HG02870 (cell line): Measurements from ENCODE around the gene UGT2B7.
A peak's percentile ranks its signal among the peaks of the same experiment; 100 is the strongest.

Experiments
- ATAC-seq: cut with Tn5 transposase; IDR thresholded peaks from one replicate; pipeline ENCODE4 v1.9.1; 2021; ENCODE audit warnings: mild to moderate bottlenecking, moderate library complexity; ENCODE audit not compliant: unreplicated experiment

The UGT2B7 gene

DNA sequence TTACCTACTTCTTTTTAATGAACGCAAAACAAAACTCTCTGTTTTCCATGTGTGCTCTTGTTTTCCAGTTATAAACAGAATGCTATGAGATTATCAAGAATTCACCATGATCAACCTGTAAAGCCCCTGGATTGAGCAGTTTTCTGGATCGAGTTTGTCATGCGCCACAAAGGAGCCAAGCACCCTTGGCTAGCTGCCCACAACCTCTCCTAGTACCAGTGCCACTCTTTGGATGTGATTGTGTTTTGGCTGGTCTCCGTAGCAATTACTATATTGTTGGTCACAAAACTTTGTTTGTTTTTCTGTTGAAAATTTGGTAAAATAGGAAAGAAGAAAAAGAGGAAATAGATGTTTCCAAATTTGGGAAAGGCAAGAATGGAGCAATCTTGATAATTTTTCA is 51.1 kb downstream of the UGT2B7 start:
- ATAC-seq, result no peak

GRCh38 chr4:69154021-69154420 is 57.7 kb downstream of the UGT2B7 start:
- ATAC-seq, result no peak

DNA sequence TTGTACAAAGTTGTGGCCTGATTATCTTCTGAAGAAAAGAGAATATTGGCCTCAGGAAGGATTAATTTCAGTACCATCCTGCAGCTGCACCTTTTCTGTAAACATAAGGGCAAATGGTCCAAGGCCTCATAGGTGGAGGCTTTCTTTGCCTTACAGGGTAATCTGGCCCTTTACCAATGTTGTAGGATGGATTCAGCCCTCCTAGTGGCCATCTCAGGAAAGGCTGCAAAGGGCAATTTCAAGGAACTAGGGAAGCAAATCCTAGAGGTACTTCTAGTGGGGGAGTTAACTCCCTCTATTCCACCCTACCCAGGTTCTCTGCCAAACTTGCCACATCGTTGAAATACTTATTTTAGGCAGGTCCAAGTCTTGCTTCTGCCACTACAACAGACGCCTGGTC is 60.6 kb downstream of the UGT2B7 start:
- peak; percentile 48 for ATAC-seq
